WTC11 (cell line): ENCODE measurements around the gene DNAI1.

ENCODE experiments used
- TF ChIP-seq, protein P1 (sequence below): fragments of 200-600 bp; IDR thresholded peaks from 2 replicates; pipeline ENCODE4 v1.8.0; 2022; ENCODE audit warnings: antibody characterized with exemption
- TF ChIP-seq, protein P2 (sequence below): sonication (generic); formaldehyde crosslinking; IDR thresholded peaks from 2 replicates; pipeline ENCODE4 v1.8.1; 2022; ENCODE audit warnings: mild to moderate bottlenecking, moderate library complexity, missing genetic modification reagents

DNA sequence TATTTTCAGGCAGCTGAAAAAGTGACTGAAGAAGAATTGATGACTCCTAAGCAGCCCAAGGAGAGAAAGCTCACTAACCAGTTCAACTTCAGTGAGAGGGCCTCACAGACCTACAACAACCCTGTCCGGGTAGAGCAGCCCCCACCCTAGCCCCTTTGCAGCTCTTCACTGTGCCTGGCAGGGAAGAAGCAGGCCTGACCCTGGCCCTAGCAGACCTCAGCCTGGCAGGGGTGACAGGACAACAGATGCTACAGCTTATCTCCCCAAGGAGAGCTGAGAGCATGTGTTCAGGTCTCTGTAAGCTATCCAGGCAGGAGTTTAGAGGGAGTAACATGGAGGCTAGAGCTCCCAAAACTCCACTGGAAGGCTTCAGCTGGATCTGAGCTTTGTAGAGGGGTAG lies 31.8 kb downstream of the DNAI1 start:
- TF ChIP-seq, protein P1, sequence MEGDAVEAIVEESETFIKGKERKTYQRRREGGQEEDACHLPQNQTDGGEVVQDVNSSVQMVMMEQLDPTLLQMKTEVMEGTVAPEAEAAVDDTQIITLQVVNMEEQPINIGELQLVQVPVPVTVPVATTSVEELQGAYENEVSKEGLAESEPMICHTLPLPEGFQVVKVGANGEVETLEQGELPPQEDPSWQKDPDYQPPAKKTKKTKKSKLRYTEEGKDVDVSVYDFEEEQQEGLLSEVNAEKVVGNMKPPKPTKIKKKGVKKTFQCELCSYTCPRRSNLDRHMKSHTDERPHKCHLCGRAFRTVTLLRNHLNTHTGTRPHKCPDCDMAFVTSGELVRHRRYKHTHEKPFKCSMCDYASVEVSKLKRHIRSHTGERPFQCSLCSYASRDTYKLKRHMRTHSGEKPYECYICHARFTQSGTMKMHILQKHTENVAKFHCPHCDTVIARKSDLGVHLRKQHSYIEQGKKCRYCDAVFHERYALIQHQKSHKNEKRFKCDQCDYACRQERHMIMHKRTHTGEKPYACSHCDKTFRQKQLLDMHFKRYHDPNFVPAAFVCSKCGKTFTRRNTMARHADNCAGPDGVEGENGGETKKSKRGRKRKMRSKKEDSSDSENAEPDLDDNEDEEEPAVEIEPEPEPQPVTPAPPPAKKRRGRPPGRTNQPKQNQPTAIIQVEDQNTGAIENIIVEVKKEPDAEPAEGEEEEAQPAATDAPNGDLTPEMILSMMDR = no peak
- TF ChIP-seq, protein P2, sequence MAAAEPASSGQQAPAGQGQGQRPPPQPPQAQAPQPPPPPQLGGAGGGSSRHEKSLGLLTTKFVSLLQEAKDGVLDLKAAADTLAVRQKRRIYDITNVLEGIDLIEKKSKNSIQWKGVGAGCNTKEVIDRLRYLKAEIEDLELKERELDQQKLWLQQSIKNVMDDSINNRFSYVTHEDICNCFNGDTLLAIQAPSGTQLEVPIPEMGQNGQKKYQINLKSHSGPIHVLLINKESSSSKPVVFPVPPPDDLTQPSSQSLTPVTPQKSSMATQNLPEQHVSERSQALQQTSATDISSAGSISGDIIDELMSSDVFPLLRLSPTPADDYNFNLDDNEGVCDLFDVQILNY (CRISPR knock-in tag) = no peak
